H1 (cell line): ENCODE measurements around the gene ZNF366.

ENCODE experiments used
- BACH1 ChIP-seq: IDR thresholded peaks from 2 replicates; pipeline ENCODE4 v1.6.1; 2012; ENCODE audit warnings: low read length, improper control_type of control experiment
- CBX5 ChIP-seq: fragments of 300-800, 300-1000 bp; sonication (generic); IDR thresholded peaks from 2 replicates; pipeline ENCODE4 v1.7.1; 2016; ENCODE audit warnings: antibody characterized with exemption, low read length, low read depth
- CTCF ChIP-seq, 3 experiments: IDR thresholded peaks; 1 replicate in 2 of 3; 2 replicates in 1 of 3; pipeline versions ENCODE4 v1.5.1 to v1.6.1; 2011; ENCODE audit warnings: low read length in 3 of 3, mild to moderate bottlenecking in 3 of 3, inconsistent platforms in 2 of 3, low read depth in 1 of 3, moderate library complexity in 1 of 3; ENCODE audit not compliant: insufficient read depth in 1 of 3; ENCODE audit errors: control extremely low read depth in 1 of 3
- EP300 ChIP-seq, 2 experiments: IDR thresholded peaks; 1 replicate in 1 of 2; 2 replicates in 1 of 2; pipeline ENCODE4 v1.6.1; 2011 to 2012; ENCODE audit warnings: low read depth in 2 of 2, low read length in 2 of 2, mild to moderate bottlenecking in 2 of 2, borderline replicate concordance in 1 of 2, inconsistent platforms in 1 of 2, moderate library complexity in 1 of 2
- EZH2 ChIP-seq: fragments of 200-600 bp; sonication (generic); IDR thresholded peaks from 2 replicates; pipeline ENCODE4 v1.7.1; 2012; ENCODE audit warnings: low read depth, mild to moderate bottlenecking, moderate library complexity, low read length, inconsistent platforms; ENCODE audit not compliant: severe bottlenecking
- POLR2A ChIP-seq, 2 experiments: IDR thresholded peaks; 1 replicate in 1 of 2; 2 replicates in 1 of 2; pipeline ENCODE4 v1.6.1; 2011; ENCODE audit warnings: low read depth in 2 of 2, low read length in 2 of 2, mild to moderate bottlenecking in 2 of 2; ENCODE audit errors: control extremely low read depth in 1 of 2
- RBBP5 ChIP-seq: IDR thresholded peaks from 2 replicates; pipeline ENCODE4 v1.7.1; 2012; ENCODE audit warnings: low read depth, mild to moderate bottlenecking, inconsistent platforms, low read length, moderate library complexity, borderline replicate concordance
- RXRA ChIP-seq: IDR thresholded peaks from 2 replicates; pipeline ENCODE4 v1.6.1; 2011; ENCODE audit warnings: low read depth, mild to moderate bottlenecking, low read length, moderate library complexity; ENCODE audit not compliant: insufficient read depth
- SAP30 ChIP-seq: fragments of 300-600 bp; sonication (generic); IDR thresholded peaks from 2 replicates; pipeline ENCODE4 v1.7.1; 2012; ENCODE audit warnings: low read length, moderate library complexity, mild to moderate bottlenecking, inconsistent platforms; ENCODE audit not compliant: insufficient read depth, insufficient replicate concordance
- SIX5 ChIP-seq: IDR thresholded peaks from 2 replicates; pipeline ENCODE4 v1.6.1; 2011; ENCODE audit warnings: mild to moderate bottlenecking, low read depth, low read length
- SP1 ChIP-seq: IDR thresholded peaks from 2 replicates; pipeline ENCODE4 v1.6.1; 2011; ENCODE audit warnings: low read depth, low read length
- TCF12 ChIP-seq: IDR thresholded peaks from 2 replicates; pipeline ENCODE4 v1.6.1; 2011; ENCODE audit warnings: low read depth, mild to moderate bottlenecking, low read length
- TF ChIP-seq, protein P1 (sequence below): IDR thresholded peaks from 2 replicates; pipeline ENCODE4 v1.6.1; 2012; ENCODE audit warnings: inconsistent platforms

DNA sequence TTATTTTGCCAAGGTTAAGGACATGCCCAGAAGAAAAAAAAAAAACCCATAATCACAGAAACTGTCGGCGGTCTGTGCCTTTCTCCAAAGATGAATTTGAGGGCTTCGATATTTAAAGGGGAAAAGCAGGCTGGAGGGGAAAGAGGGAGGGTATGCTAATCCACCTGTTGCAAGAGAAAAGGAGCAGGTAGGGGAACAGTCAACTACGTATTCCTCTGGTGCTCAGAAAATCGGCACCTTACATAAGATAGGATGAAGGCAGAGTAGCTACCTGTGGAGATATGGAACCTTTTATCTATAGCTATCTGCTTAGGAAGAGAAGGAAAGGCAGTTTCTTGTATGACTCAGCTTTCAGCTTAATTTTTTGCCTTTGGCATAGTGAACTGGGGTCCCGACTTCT is 109.4 kb downstream of the ZNF366 start:
- no peak for TF ChIP-seq CTCF (IDR thresholded peaks at IDR 0.05; ENCODE audit: control extremely low read depth in 1 of 3, insufficient read depth in 1 of 3, low read depth in 1 of 3, low read length in 3 of 3)
- no peak for TF ChIP-seq SAP30
- no peak for TF ChIP-seq EP300 (IDR thresholded peaks at IDR 0.05; ENCODE audit: borderline replicate concordance in 1 of 2, low read depth in 2 of 2, low read length in 2 of 2)
- no peak for TF ChIP-seq RBBP5
- TF ChIP-seq EZH2, result no peak
- TF ChIP-seq POLR2A (IDR thresholded peaks at IDR 0.05; ENCODE audit: control extremely low read depth in 1 of 2, low read depth in 2 of 2, low read length in 2 of 2), result no peak
- TF ChIP-seq CBX5, result no peak
- TF ChIP-seq BACH1, result no peak
- TF ChIP-seq SIX5, result no peak
- no peak for TF ChIP-seq SP1
- TF ChIP-seq RXRA, result no peak
- no peak for TF ChIP-seq TCF12
- TF ChIP-seq, protein P1, sequence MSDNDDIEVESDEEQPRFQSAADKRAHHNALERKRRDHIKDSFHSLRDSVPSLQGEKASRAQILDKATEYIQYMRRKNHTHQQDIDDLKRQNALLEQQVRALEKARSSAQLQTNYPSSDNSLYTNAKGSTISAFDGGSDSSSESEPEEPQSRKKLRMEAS, result no peak
